WTC11 (cell line): ENCODE data around the gene PLPPR5.

Source experiments
- CTCF ChIP-seq: fragments of 200-600 bp; IDR thresholded peaks from 2 replicates; pipeline ENCODE4 v1.8.0; 2022; ENCODE audit warnings: antibody characterized with exemption
- NFE2L1 ChIP-seq: sonication (generic); formaldehyde crosslinking; IDR thresholded peaks from 2 replicates; pipeline ENCODE4 v1.8.1; 2023; ENCODE audit warnings: missing genetic modification reagents
- NR2C2 ChIP-seq: sonication (generic); formaldehyde crosslinking; IDR thresholded peaks from 2 replicates; pipeline ENCODE4 v1.8.0; 2022; ENCODE audit warnings: mild to moderate bottlenecking, missing genetic modification reagents
- SP1 ChIP-seq: sonication (generic); formaldehyde crosslinking; conservative IDR thresholded peaks from 2 replicates; pipeline ENCODE4 v1.8.1; 2022; ENCODE audit warnings: missing genetic modification reagents
- ZNF263 ChIP-seq: sonication (generic); formaldehyde crosslinking; IDR thresholded peaks from 2 replicates; pipeline ENCODE4 v1.8.1; 2022; ENCODE audit warnings: low read depth, mild to moderate bottlenecking, moderate library complexity, missing genetic modification reagents

- TF ChIP-seq NR2C2 (CRISPR knock-in tag): no peak
- TF ChIP-seq CTCF: no peak
- TF ChIP-seq ZNF263 (CRISPR knock-in tag): no peak
- TF ChIP-seq NFE2L1: no peak
- TF ChIP-seq SP1 (CRISPR knock-in tag): no peak
Observed at GRCh38 chr1:98903261-98903660, 101.4 kb downstream of the PLPPR5 start.
